ENCODE measurements around the gene ANP32D.
"Not testable (repeated sequence)": the region's sequence is repeated elsewhere in the genome, so short reads cannot be mapped to it uniquely, and the experiment has no call there.

- TF ChIP-seq POLR2A (IDR thresholded peaks at IDR 0.05); CTCF (IDR thresholded peaks at IDR 0.05); EP300 (IDR thresholded peaks at IDR 0.05; ENCODE audit: low read depth): not testable (repeated sequence)
Observed at GRCh38 chr12:48506836-48507235, 34.5 kb downstream of the ANP32D start.
